IPS-15b (cell line): ENCODE measurements around the gene HTATSF1.

ENCODE experiments used
- H3K27me3 ChIP-seq: one replicate; pipeline ENCODE4 v1.6.1; 2013; ENCODE audit warnings: low read length; ENCODE audit not compliant: control insufficient read depth, insufficient read depth
- H3K36me3 ChIP-seq: one replicate; pipeline ENCODE4 v1.6.1; 2013; ENCODE audit warnings: low read length; ENCODE audit not compliant: control insufficient read depth, insufficient read depth
- H3K4me1 ChIP-seq: one replicate; pipeline ENCODE4 v1.6.1; 2013; ENCODE audit warnings: mild to moderate bottlenecking, low read length; ENCODE audit not compliant: control insufficient read depth, insufficient read depth
- H3K4me3 ChIP-seq: one replicate; pipeline ENCODE4 v1.5.1; 2013; ENCODE audit warnings: low read depth, low read length
- H3K9ac ChIP-seq: one replicate; pipeline ENCODE4 v1.6.1; 2013; ENCODE audit warnings: low read depth, mild to moderate bottlenecking, low read length
- H3K9me3 ChIP-seq: one replicate; pipeline ENCODE4 v1.6.1; 2013; ENCODE audit warnings: mild to moderate bottlenecking, low read length; ENCODE audit not compliant: control insufficient read depth, insufficient read depth

Gene HTATSF1

GRCh38 chrX:136519069-136519468 is 21.7 kb downstream of the HTATSF1 start:
- Histone ChIP-seq H3K4me3 (no peak overlapping the region), H3K9ac (no peak overlapping the region), H3K36me3 (no peaks in the 10 kb centered on the region), H3K27me3 (no peaks in the 10 kb centered on the region), H3K4me1 (no peaks in the 10 kb centered on the region), H3K9me3 (no peaks in the 10 kb centered on the region)

DNA sequence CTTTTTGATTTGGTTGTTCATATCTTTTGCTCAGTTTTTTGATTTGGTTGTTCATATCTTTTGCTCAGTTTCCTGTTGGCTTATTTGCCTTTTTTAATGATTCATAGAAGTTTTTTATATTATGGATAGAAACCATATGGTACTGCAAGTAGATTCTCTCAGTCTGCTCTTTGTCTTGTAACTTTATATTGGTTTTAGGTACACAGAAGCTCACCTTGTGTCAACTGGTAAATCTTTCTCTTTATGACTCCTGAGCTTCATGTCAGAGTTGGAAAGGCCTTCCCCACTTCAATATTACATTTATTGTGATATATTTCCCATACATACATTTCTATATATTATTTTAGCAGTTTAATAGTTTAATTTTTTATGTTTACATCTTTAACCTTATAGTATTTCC is 26.4 kb downstream of the HTATSF1 start:
- Histone ChIP-seq H3K4me3 (no peak overlapping the region), H3K36me3 (no peaks in the 10 kb centered on the region), H3K27me3 (no peaks in the 10 kb centered on the region), H3K9me3 (peaks cover 5% of the 10 kb centered on the region), H3K9ac (no peak overlapping the region), H3K4me1 (no peaks in the 10 kb centered on the region)

DNA sequence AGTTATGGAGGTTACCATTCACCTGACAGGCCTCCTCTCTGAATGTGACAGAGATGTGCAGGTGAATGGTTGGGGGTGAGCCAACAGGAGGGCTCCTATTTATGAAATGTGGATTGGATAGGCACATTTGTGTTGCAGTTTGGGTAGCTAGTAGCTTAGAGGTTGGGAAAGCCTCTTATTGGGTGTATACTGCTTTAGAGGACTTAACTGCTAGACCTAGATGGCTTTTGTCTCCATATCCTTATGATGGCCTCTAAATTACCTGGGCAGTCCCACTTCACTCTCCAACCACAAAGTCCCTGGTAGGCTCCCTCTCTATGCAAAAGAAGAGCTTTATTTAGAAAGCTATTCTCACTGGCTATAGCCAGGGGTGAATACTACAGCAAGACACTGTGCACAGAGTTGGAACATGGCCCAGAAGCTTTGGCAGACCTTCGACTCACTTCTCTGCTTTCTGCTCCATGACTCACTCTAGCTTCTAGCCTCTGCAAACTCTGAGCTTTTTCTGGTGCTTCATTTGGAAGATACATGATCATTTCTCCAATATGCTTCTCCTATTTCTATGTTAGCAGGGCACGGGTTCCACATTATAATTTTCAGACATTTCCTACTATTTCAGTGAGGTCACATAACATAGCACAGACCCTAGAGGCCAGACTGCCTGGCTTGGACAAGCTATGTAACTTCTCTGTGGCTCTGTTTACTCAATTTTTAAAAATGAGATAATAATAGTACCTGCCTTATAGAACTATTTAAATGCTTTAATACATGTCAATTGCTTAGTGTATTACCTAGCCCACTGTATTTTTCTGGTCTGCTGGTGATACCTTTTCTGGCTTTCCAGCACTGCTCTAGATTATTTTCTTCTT is 28.6 kb downstream of the HTATSF1 start:
- no peaks in the 10 kb centered on the region for H3K36me3 ChIP-seq
- H3K4me3 ChIP-seq: no peak overlapping the region
- H3K4me1 ChIP-seq: no peaks in the 10 kb centered on the region
- no peak overlapping the region for H3K9ac ChIP-seq
- H3K27me3 ChIP-seq: no peaks in the 10 kb centered on the region
- H3K9me3 ChIP-seq: peaks cover 8% of the 10 kb centered on the region

DNA sequence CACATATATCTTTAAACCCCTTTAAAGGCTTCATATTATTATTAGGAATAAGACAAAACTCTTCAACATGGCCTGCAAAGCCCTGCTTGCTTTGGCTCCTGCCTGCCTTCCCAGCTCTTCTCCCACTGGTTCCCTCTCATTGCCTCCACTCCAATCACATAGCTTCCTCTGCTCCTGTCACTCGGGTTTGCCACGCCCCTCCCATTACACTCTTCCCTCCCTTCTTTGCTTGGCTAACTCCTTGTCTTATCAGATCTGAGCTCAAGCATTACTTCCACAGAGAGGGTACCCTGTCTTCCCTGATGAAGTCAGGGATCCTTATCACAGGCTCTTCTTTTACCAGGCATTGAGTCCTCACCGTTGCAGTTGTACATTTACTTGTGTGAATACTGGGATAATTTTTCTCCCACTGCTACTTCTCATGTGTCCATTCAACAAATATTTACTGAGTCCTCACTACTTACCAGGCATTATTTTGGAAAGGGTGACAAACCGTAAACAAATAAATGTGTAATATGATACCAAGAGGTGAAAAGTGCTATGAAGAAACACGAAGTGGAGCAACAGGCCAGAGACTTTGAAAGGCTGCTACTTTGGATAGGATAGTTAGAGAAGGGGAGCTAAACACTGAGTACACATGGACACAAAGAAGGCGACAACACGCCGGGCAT is 31.4 kb downstream of the HTATSF1 start:
- Histone ChIP-seq H3K9ac (no peak overlapping the region), H3K9me3 (peaks cover 8% of the 10 kb centered on the region)

GRCh38 chrX:136529795-136530194 is 32.4 kb downstream of the HTATSF1 start:
- Histone ChIP-seq H3K9ac (no peak overlapping the region), H3K9me3 (peaks cover 8% of the 10 kb centered on the region), H3K4me3 (no peak overlapping the region), H3K4me1 (no peaks in the 10 kb centered on the region), H3K27me3 (no peaks in the 10 kb centered on the region), H3K36me3 (no peaks in the 10 kb centered on the region)

More for the DNA sequence above, 31.4 kb downstream of the HTATSF1 start:
- Histone ChIP-seq H3K27me3 (no peaks in the 10 kb centered on the region), H3K4me3 (no peak overlapping the region), H3K4me1 (no peaks in the 10 kb centered on the region), H3K36me3 (no peaks in the 10 kb centered on the region)

- Histone ChIP-seq H3K9ac (no peak within 1 kb of the TSS), H3K4me3 (no peak within 1 kb of the TSS), H3K9me3 (peaks cover 8% of the 10 kb centered on the region), H3K4me1 (no peaks in the 10 kb centered on the region), H3K27me3 (no peaks in the 10 kb centered on the region), H3K36me3 (no peaks in the 10 kb centered on the region)
These were observed 34.6 kb downstream of the HTATSF1 start, which contains the start of gene VGLL1 for GRCh38 chrX:136531951-136532350. TSS of gene VGLL1 (plus strand) at chrX:136532215. CDS start at chrX:136536021, 3,806 bp downstream.

DNA sequence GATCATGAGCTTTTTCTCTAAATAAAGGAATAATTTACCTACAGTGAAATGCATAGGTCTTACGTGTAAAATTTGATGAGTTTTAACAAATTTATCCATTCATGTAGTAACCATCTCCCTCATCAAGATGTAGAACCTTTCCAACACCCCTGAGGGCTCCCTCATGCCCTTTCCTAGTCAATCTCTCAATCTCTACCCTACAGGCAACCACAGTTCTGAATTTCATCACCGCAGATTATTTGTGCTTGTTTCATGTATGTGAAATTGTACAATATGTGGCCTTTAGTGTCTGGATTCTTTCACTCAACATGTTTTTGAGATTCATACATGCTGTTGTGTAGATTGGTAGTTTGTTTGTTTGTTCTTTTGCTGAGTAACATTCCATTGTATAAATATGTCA is 36.7 kb downstream of the HTATSF1 start:
- Histone ChIP-seq H3K27me3 (no peaks in the 10 kb centered on the region), H3K9me3 (no peaks in the 10 kb centered on the region), H3K4me3 (no peak overlapping the region), H3K36me3 (no peaks in the 10 kb centered on the region), H3K4me1 (no peaks in the 10 kb centered on the region), H3K9ac (no peak overlapping the region)

- Histone ChIP-seq H3K27me3 (no peaks in the 10 kb centered on the region), H3K36me3 (no peaks in the 10 kb centered on the region), H3K9ac (no peak overlapping the region), H3K4me1 (no peaks in the 10 kb centered on the region), H3K4me3 (no peak overlapping the region), H3K9me3 (no peaks in the 10 kb centered on the region)
These were observed 41.4 kb downstream of the HTATSF1 start for GRCh38 chrX:136538811-136539210.

- Histone ChIP-seq H3K36me3 (no peaks in the 10 kb centered on the region), H3K4me1 (no peaks in the 10 kb centered on the region), H3K27me3 (no peaks in the 10 kb centered on the region), H3K9ac (no peak overlapping the region), H3K9me3 (no peaks in the 10 kb centered on the region), H3K4me3 (no peak overlapping the region)
These were observed 42.8 kb downstream of the HTATSF1 start for GRCh38 chrX:136540226-136540625.

- Histone ChIP-seq H3K36me3 (no peaks in the 10 kb centered on the region), H3K27me3 (no peaks in the 10 kb centered on the region), H3K4me1 (no peaks in the 10 kb centered on the region), H3K9ac (no peak overlapping the region), H3K9me3 (no peaks in the 10 kb centered on the region), H3K4me3 (no peak overlapping the region)
These were observed 43.9 kb downstream of the HTATSF1 start for GRCh38 chrX:136541294-136541693.

- no peaks in the 10 kb centered on the region for H3K4me1 ChIP-seq
- no peaks in the 10 kb centered on the region for H3K27me3 ChIP-seq
- H3K9ac ChIP-seq: no peak overlapping the region
- no peak overlapping the region for H3K4me3 ChIP-seq
- no peaks in the 10 kb centered on the region for H3K9me3 ChIP-seq
- H3K36me3 ChIP-seq: no peaks in the 10 kb centered on the region
These were observed 44.9 kb downstream of the HTATSF1 start for GRCh38 chrX:136542281-136542680.

DNA sequence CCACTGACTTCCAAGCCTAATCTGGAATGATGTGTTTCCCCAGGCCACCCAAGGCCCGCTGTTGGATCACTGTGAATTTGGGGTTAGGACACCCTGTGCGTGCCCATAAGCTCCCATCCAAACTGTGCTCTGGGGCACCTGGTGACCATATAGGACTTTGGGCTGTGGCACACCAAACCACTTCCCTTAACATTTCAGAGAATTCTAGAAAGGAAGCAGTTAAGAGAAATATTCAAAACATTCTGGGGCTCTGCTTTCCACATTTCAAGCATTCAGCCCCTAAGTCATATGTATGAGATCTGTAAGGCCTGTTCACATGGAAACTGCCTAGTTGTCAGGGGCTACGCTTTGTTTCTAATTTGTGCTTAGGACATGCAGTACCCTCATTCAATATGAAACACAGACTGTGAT is 49.0 kb downstream of the HTATSF1 start:
- H3K27me3 ChIP-seq: no peaks in the 10 kb centered on the region
- H3K4me3 ChIP-seq: no peak overlapping the region
- no peaks in the 10 kb centered on the region for H3K9me3 ChIP-seq
- H3K36me3 ChIP-seq: no peaks in the 10 kb centered on the region
- no peak overlapping the region for H3K9ac ChIP-seq
- H3K4me1 ChIP-seq: no peaks in the 10 kb centered on the region
